NCI-H1092 treated with DMSO at 0.1 percent for 48 hours (cell line): ENCODE data around the gene PRR29.
"Not testable (repeated sequence)": the region's sequence is repeated elsewhere in the genome, so short reads cannot be mapped to it uniquely, and the experiment has no call there.

ENCODE experiments used
- DNase-seq: peaks from one replicate; lab custom pipeline; 2025; lab: John Stamatoyannopoulos, UW

Gene PRR29

DNA sequence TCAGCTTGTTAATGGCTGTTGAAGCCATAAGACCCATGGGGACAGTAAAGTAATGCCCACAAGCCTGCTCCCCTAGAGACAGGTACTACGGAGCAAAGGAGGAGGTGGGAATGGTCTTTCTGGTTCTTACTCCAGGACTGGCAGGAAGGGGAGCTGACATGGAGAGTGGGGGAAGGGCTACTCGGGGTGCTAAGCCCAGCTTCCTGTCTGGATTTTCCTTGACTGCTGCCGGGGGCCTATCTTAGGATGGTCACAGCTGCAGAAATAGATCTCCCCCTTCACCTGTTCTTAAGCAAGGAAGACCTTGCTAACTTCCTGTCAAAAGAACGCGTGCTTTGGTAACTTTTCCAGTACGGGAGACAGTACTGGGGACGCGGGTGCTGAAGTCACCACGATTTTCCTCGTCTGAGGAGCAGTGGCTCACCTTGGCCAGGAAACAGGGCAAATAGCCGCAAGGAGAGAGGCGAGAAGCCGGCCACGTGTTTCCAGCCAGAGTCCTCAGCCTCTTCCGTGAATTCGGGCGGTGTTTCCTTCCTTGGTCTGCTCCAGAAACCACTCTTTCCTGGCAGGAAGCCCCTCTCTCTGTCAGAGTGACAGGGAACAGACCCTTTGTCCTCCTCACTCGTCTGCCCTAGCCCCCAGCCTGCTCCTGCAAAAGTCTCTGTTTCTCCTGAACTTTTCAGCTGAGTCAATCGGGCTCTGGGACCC is 656 bp upstream of the PRR29 start:
- DNase-seq: no peak

DNA sequence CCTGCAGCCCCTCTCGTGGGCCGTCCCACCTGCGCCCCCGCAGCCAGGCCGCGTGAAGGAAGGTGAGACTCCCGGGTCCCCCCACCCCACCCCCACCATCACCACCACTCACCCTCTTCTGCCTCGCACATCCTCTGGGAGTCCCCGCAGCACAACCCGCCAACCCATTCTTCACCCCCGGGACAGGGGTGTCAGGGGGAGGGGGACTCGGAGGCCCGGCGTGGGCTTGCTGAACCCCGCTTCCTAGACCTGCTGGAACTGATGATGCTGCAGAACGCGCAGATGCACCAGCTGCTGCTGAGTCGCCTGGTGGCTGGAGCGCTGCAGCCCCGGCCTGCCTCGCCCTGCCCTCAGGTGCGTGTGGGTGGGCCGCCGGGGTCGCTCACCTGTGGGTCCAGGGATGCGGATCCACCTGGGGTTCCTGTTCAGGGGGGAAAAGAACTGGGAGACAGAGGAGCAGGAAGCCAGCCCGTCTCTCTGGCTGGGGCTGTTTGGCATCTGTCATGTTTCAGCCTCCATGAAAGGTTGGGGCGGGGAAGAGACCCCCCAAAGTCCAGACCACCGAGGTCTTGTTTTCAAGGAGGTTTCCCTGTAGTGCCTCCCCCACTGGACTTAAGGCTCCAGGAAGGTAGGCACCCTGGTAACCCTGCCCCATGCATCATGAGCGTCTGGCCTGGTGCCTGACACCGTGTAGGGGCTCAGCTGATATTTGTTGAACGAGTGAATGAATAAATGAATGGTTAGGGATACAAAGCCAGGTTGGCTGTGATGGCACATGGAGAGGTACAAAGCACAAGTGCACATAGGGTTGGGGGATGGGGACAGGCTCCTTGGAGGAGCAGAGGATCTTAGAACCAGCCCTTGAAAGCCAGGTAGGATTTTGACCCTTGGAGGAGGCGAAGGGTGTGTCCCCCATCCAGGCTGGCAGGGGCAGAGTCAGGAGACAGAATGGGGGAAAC is 849 bp downstream of the PRR29 start:
- DNase-seq: no peak

DNA sequence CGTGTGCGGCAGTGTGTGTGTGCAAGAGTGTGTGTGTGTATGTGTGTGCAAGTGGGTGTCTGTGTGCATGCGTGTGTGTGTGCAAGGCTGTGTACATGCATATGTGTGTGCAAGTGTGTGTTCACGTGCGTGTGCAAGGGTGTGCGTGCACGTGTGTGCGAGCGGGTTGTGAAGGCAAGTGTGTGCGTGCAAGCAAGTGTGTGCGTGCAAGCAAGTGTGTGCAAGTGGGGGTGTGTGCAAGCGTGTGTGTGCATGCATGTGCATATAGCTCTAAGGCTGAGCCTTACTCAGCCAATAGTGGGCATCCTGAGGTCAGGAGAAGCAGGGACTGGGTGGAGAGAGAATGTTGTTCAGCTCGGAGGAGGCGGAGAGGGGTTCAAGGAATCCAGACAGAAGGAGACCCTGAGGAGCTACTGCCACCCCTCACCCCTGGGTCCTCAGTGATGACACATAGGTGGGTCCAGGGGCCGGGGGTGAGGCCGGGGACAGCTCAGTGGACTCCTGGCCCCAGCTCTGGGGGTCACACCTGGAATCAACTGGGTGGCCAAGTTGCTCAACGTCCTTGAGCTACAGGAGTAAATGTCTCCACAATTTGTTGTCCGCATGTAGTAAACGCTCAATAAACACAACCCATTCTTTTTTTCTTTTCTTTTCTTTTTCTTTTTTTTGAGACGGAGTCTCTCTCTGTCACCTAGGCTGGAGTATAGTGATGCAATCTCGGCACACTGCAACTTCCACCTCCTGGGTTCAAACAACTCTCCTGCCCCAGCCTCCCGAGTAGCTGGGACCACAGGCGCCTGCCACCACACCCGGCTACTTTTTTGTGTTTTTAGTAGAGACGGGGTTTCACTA is 1.8 kb downstream of the PRR29 start:
- no peak for DNase-seq

DNA sequence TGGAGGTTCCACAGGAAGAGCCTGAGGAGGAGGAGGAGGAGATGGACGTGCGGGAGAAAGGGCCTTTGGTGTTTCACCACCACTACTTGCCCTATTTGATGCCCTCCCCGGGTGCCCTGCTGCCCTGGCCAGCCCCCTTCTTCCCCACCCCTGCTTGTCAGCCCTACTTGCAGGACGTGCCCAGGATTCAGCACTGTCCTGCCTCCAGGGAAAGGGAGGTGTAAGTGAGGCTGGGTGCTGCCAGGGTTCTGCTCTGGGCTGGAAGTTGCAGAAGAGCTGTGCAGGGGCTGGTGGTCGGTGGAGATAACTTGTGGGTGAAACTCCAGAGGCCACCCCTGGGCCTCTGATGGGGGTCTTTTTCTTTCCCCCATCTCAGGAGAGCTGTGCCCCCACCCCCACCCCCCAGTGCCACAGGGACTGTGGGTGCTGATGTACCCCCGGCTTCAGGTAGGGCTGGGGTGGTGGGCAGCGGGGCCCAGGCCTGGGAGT is 3.0 kb downstream of the PRR29 start:
- no peak for DNase-seq

DNA sequence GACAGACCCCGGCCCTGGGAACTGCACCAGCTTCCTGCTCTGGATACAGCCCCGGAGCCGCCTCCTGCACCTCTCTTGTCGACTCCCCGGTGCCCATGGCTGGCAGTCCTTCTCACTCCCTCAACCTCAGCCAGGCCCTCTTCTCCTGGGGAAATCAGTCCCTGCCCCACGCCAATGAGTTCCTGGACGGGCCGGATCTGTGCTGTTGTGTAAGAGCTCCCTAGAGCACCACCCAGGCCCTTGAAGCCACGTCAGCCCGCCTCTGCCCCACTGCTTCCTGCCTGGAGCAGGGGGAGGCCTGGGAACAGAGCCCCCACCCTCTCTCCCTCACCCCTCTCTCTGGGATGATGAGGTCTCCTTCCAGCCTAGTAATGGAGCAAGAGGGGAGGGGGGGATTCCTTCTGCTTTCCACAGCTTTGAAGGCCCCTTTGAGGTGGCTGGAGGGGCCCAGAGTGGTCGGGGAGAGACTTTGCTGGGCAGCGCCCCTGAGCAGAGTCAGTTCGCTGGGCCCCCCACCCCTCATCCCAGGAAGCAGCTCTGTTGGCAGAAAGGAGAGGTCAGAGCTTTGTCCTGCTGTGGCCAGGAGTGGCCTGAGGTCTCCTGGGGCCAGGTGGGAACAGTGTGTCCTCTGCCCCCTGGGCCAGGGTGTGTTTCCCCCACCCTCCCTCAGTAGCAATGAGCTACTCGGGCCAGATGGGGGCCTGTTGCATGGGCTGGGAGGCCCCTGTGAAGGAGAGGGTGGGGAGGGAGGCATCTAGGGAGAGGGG is 3.8 kb downstream of the PRR29 start:
- DNase-seq: no peak

DNA sequence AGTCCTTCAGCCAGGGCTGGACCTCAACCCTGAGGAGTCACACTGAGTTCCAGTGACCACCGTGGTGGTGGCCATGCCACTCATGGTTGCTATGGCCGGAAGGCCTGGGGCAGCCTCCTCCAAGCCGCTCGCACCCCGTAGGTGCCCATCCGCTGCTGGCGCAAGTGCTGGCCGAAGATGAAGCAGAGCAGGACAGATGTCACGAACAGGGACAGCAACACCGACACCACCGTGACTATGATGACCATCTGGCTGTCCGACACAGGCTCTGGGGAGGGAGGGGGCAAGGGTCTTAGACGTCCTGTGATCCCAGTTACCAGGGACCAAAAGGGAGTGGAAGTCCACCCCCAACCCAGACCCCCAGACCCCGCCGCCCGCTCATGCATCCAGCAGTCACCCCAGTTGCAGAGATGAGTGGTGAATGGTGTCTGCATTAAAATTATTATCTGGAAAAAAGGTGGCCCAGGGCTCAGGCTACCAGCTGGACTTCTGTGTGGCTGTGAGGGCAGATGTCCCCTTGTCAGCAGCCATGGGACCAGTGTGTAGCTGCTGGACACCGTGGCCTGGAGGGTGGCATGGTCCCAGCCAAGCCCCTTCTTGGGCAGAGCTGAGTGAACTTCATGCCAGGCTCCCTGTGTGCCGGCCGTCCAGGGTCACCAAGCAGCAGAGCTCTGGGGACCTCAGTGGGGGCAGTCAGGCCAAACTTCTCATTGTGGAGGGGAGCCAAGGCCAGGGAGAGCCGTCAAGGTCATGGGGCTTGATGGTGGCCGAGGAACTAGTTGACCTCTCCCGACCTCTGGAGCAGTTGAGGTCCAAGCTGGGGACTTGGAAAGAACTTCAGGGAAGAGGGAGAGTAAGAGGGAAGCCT is 4.7 kb downstream of the PRR29 start:
- no peak for DNase-seq

DNA sequence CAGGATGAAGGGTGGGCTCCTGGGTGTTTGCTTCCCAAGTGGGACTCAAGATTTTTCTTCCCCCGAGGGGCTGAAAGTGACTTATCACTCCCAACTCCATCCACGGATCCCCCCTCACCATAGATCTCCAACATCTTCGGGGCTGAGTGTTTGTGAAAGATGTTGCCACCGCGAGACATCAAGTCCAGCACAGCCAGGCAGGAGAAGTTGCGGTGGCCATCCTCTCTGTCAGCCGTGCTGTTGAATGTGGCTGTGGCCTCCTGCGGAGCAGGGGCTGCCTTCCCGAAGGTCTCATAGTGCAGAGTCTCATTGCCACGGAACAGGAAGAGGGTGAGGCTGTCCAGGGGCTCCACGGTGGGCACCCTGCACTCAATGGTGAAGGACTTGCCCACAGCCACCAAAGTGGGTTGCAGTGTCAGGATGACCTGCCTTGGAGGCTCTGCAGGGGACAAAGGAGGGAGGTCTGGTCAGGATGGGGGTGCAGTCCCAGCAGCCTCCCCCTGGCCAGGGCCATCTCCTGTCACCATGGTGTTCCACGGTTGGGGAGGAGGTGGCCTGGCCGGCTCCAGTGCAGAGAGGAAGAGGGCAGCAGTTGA is 5.5 kb downstream of the PRR29 start:
- DNase-seq: no peak

DNA sequence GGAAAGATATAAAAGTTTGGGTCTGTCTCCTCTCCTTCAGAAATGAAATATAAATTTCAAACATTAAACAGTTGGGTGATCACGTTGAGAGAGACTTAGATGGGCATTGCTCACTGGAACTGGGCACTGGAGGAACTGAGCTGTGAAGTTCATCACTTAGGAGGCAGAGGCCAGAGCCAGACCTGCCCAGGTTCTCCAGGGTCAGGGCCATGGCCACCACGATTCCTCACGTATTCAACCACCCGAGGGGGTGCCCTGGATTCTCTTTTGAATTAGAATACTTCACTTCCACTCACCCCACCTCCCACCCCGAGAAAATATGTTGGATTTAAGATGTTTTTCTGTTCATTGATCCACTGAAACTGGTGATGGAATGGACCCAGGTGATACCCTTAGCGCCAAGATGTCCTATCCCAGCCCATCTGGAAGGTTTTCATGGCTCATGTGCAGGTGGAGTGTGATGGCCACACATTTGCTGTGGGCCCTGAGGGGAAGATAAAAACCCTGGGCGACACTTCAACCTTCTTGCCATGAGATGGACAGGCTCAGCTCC is 6.1 kb downstream of the PRR29 start:
- no peak for DNase-seq

DNA sequence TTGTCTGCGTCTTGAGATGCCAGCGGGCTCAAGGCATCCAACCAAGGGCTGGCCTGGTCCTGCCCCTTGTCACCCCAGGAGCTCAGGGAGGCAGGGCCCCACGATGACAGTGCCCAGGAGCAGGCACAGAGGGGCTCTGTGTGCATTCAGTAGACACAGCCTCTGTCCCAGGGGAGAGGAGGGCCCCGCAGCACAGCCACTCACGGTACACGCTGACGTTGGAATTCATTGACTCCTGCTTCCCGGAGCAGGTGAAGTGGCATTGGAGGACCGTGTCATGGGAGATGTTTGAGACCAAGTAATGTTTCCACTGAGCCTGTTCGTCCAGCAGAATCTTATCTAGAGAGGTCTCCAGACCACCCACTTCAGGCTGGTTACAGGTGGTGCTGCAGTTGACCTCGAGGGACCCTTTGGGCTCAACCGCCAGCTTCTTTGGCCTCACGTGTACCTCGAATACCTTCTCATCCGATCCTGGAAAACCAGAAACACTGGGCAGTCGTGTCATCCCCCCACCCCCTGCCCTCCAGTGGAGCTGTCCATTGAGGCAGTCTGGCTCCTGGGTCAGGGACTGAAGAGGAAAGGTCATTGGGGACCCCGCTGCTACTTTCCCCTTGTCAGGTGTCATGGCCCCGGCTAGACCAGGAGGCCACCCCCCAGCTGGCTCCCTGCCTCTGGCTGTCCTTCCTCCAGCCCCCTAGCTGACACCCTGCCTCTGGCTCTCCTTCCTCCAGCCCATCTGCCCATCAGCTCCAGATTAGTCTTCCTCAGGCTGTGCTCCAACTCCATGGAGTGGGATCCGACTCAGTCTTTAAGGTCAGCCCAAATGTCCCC is 7.0 kb downstream of the PRR29 start:
- DNase-seq: no peak

DNA sequence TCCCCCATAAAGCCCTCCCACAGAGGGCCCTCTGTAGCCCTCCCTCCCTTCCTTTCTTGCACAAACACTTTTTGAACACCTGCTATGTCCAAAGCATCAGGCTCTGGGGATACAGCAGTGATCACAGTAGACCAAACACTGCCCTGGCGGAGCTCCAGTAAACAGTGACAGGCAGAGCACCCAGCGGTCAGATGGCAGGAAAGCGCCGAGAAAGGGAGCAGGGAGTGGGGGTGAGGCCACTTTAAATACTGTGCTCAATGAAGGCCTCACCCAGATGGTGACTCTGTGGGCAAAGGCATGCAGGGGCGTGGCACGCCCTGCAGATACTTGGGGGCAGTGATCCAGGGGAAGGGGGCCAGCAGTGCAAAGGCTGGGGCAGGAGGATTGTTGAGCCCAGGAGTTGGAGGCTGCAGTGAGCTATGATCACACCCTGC is 7.6 kb downstream of the PRR29 start:
- DNase-seq: peak; percentile 87

DNA sequence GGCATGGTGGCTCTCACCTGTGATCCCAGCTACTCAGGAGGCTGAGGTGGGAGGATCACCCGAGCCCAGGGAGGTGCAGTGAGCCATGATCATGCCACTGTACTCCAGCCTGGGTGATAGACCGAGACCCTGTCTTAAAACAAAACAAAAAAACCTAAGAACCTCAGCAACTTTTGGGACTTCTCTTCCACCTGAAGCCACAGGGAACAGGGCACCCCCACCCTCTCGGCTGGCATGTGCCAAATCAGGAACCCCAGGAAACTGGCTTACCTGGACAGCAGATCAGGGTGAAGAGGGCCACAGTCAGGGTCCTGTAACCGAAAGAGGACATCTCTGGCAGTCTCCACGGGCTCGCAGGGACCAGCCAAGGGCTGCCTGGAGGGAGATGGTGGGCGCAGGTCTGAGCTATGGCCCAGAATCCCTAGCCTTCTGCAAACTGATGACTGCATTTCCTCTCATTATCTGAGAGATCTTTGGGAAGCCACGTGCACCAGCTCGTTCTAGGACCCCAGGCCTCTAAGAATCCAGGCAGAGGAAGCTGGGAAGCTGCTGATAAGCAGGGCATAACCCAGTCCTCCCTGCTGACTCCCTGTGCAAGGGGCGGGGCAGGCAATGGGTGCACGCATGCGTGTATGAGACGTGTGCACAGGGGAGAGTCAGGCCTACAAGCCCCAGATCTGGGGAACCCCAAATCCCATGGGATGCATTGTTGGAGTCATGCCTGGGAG is 8.4 kb downstream of the PRR29 start:
- DNase-seq: no peak

DNA sequence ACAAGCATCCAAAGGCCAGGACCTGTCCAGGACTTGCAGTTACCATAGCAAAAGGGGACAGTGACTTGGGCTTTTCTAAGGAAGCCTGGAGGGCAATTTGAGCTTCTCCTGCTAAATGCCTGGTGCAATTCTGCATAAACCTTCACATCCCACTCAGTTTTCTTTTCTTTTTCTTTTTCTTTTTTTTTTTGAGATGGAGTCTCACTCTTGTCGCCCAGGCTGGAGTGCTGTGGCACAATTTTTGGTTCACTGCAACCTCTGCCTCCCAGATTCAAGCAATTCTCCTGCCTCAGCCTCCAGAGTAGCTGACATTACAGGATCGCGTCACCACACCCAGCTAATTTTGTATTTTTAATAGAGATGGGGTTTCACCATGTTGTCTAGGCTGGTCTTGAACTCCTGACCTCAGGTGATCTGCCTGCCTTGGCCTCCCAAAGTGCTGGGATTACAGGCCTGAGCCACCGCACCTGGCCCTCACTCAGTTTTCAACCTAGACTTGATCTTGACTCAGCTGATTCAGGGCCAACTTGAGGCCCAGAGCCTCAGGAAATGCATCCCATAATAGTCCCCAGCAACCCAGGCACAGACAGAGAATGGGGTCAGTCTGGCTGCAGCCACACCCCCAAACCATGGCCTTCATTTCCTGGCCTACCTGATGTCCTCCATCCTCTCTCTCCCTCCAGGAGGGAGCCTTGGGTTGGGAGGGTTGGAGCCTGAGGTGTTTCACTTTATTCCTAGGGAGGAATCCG is 9.1 kb downstream of the PRR29 start:
- not testable (repeated sequence) for DNase-seq

DNA sequence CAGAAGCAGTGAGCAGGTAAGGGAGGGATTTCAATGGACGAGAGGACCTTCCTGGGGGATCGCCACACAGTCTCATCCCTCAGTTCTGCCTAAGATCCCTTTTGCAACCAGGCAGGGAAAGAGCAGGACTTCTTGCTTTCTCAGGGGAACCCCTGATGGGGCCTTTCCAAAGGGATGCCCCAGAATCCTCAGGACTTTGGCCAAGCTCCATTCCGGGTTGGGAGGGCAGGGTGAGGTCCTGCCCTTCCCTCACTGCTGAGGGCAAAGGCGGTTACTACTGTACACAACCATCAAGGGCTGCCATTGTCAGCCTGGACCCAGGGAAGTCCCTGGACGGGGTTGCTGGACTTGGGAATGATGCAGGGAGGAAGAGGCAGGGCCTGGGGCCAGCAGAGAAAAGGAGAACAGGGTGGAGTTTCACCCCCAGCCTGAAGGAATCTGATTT is 9.7 kb downstream of the PRR29 start:
- no peak for DNase-seq

DNA sequence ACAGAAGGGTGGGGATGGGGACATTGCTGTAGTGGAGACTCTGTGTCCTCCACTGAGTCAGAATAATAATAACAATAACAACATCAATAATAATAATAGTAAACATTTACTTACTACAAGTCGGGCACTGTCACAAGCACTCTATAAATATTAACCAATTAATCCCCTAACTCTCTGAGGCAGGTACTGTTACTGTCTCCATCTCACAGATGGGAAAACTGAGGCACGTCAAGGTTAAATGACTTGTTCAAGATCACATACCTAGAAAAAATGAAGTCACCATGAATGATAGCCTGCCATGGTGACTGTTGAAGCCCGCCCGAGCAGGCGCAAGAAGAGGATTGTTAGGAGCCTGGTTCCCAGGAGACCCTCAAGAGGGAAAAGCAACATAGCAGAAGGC is 10.2 kb downstream of the PRR29 start:
- DNase-seq: no peak

DNA sequence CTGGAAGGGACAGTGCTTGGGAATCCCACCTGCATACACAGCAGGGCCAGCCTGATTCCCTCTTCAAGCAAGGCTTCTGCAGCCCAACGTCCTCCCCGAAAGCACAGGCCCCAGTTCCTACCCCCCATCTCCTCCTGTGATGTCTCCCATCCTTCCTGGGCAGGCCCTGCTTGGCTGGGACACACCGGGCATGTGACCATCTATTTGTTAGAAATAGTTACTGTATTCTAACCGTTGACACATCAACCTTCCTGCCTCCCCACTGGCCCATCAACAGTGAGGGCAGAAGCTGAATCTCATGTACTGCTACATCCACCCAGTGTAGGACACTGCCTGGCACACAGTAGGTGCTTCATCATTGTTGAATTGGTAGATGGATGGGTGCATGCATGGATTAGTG is 10.7 kb downstream of the PRR29 start:
- no peak for DNase-seq

DNA sequence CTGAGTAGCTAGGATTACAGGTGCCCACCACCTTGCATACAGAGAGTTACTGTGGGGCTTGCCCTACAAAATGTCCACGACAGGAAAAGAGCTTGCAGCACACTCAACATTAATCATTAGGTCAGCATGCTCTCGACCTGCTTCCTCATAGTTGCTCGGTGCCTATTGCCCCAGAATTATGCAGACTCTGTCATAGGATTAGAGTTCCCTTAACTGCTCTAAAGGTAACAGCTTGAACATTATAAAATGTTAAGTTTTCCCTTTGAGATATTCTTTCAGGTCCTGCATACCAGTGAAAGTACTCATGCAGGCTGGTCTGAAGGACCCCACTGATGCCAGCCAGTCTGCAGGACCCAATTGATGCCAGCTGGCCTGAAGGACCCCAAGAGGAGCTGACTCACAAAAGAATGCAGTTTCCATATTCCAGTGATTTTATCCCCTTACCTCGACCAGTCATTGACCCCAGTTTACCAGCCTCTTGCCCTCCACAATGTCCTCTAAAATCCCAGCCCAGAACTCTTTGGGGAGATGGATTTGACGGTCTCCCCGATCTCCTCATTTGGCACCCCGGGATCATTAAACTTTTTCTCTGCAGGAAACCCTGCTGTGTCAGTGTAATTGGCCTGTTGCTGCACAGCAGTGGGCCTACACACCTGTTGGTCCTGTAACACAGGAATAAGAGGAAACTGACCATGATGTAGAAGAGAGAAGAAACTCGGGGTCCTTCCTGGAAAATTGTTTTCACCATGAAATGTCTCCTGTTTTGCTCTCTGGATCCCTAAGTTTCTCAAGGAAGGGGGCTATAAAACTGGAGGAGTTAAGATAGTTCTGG is 11.6 kb downstream of the PRR29 start:
- no peak for DNase-seq
